HG03571 (cell line): ENCODE data around the gene CXCL10.

Experiments
- ATAC-seq: cut with Tn5 transposase; IDR thresholded peaks from one replicate; pipeline ENCODE4 v1.9.1; 2021; ENCODE audit not compliant: unreplicated experiment

Gene CXCL10

DNA sequence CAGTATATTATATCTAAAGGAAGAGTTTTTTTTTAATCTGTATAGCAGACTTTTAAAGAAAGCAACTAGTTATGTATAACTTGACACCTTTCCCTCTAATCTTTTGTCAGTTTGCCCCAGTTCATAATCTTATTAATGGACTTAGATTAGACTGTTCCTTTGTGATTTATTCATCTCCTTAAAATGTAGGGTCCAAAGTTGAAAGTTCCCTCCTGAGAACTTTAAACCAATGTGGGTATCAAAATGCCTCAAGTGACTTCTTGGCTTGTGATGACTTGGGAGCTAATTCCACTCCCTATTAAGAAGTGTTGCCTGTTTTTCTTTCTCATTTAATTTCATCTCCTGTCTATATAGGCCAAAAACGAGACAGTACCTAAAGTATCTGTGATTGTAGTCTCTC, 26.2 kb downstream of the CXCL10 start:
- no peak for ATAC-seq

DNA sequence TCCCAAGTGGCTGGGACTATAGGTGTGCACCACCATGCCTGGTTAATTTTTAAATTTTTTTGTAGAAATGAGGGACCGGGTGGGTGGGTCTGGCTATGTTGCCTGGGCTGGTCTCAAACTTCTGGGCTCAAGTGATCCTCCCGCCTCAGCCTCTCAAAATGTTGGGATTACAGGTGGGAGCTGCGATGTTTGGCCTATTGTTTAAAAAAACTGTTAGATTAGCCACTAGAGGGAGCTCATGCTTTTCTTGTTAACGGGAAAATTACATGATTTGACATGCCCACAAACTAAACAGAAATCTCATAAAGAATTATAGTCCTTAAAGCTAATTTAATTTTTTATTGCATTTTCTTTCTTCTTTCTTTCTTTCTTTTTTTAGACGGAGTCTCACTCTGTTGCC, 27.6 kb downstream of the CXCL10 start:
- no peak for ATAC-seq

DNA sequence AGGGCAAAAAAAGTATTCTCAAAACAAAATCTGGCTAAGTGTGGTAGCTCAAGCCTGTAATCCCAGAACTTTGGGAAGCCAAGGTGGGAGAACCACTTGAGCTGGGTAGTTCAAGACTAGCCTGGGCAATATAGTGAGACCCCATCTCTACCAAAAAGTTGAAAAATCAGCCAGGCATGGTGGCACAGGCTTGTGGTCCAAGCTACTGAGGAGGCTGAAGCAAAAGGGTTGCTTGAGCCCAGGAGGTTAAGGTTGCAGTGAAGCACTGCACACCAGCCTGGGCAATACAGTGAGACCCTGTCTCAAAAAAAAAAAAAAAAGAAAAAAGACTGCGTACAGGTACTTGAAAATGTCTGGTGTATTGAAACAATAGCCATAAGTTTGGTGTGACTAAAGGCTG, 30.8 kb downstream of the CXCL10 start:
- no peak for ATAC-seq

- ATAC-seq: no peak
Measured at GRCh38 chr4:75989846-75990528, 33.3 kb downstream of the CXCL10 start.

- no peak for ATAC-seq
Measured at GRCh38 chr4:75985116-75985515, 38.2 kb downstream of the CXCL10 start.

GRCh38 chr4:75980576-75980975, 42.7 kb downstream of the CXCL10 start:
- ATAC-seq: no peak

GRCh38 chr4:75976177-75976576, 47.1 kb downstream of the CXCL10 start:
- no peak for ATAC-seq

GRCh38 chr4:75973766-75974165, 49.5 kb downstream of the CXCL10 start:
- ATAC-seq: no peak
